Pancreas (tissue), 10 donors: Measurements from ENCODE around the gene PXYLP1. TPM values are rescaled to one million over a fixed set of nuclear protein-coding genes. Genes with fewer than 3 reads are reported as not detected.

ENCODE experiments used
- ATAC-seq, 4 donors: fragments of 200-7000 bp; cut with Tn5 transposase; one replicate each; pipeline versions ENCODE4 v1.8.0 to v1.9.1; 2020; ENCODE audit warnings: mild to moderate bottlenecking in 4 of 4, moderate library complexity in 4 of 4
- DNase-seq, 6 donors: peaks; one replicate each; pipeline ENCODE4 v3.0.0-alpha.2; 2020
- FAIRE-seq: peaks from 2 replicates; lab custom pipeline; 2012; peaks lifted over from hg19 to GRCh38; lab: Jason Lieb, UNC
- H3K27ac ChIP-seq, 4 donors: fragments of 200-600 bp; sonication (generic); 1 replicate in 3 of 4; 2 replicates in 1 of 4; pipeline versions ENCODE4 v1.5.0 to v1.8.0; 2020
- H3K27me3 ChIP-seq, 4 donors: fragments of 200-600 bp; one replicate each; pipeline ENCODE4 v1.8.0; 2021
- H3K36me3 ChIP-seq, 3 donors: fragments of 200-600 bp; sonication (generic) in 1 of 3; one replicate each; pipeline versions ENCODE4 v1.5.0 to v1.8.0; 2020 to 2021
- H3K4me1 ChIP-seq, 3 donors: fragments of 200-600 bp; one replicate each; pipeline ENCODE4 v1.8.0; 2021
- H3K4me3 ChIP-seq, 4 donors: fragments of 200-600 bp; sonication (generic) in 2 of 4; one replicate each; pipeline versions ENCODE4 v1.5.0 to v1.8.0; 2020 to 2021
- H3K9me3 ChIP-seq, 4 donors: fragments of 200-600 bp; one replicate each; pipeline ENCODE4 v1.8.0; 2021
- CTCF ChIP-seq, 4 donors: fragments of 200-600 bp; sonication (generic) in 3 of 4; IDR thresholded peaks; one replicate each; pipeline versions ENCODE4 v1.5.0 to v1.8.0; 2021; ENCODE audit warnings: antibody characterized with exemption in 4 of 4
- WGBS, 2 donors: extraction: QIAGEN DNeasy Blood & Tissue Kit; methylation state at CpG; one replicate each; pipeline ENCODE4 v1.1.7; 2013; 5-methylcytosine and 5-hydroxymethylcytosine counted together
- intact Hi-C, 3 donors: fragments of 100-400 bp; cut with DNase I; formaldehyde crosslinking; loops; one replicate each; pipeline versions ENCODE4 v1.11.1 to v1.14.2; 2022
- polyA plus RNA-seq, 2 donors: library from polyadenylated mRNA; stranded (reverse); fragments of 200-250 nt; gene quantifications; one replicate each; pipeline ENCODE4 v1.2.3, GENCODE V29; 2013
- total RNA-seq, 6 donors: library from RNA; stranded (reverse); fragmentation: NEBNext Ultra II Directional in 4 of 6; extraction: Animal tissue kit (Norgen Biotek cat#: 25700) in 4 of 6; gene quantifications; one replicate each; pipeline versions ENCODE4 v1.2.1 to v1.2.4, GENCODE V29; 2021 to 2023
- donor health status: healthy with polysubstance abuse.
- donor health status: DM: no; HTN: no; CAD: no; lungs with moderate emphysema.
- donor health status: DM: no; HTN: no; CAD: no.
- donor health status: control.
- donor health status: control.
- donor health status: Bipolar disorder and iron deficiency.
- donor health status: DM: yes; HTN: yes; CAD: no.
- donor health status: DM: no; HTN: no; CAD: no.
- donor health status: DM: no; HTN: no; CAD: no.
- donor health status: DM: yes; HTN: yes; CAD: no.

PXYLP1 gene
- total and polyA plus RNA-seq, 8 donors: 6.0 to 11.6 (median 7.7) TPM

DNA sequence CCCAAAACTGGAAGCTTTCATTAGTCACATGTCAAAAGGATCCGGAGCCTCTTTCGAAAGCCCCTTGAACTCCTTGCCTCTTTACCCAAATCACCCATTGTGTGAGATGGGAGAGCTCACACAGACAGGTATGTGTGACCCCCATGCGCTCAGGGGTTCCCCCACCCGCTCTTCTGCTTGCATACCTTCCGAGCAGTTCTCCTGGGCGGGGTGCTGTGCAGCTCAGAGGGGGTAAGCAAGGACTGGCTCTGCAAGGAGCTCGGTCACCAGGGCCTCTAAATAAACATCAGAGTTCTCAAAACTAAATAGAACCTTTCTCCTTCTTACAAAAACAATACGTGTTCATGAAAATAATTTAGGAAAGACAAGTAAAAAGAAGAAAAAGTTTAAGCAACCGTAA lies 55.7 kb downstream of the PXYLP1 start:
- intact Hi-C loops: no loop called here
- DNase-seq (no peak), FAIRE-seq (no peak), ATAC-seq (no peak)
- WGBS, 2 donors: 92 to 94% methylated on average over 9 of the region's 9 CpGs
- Histone ChIP-seq H3K27me3 (no peaks in the 10 kb centered on the region), H3K4me1 (no peaks in the 10 kb centered on the region), H3K9me3 (no peaks in the 10 kb centered on the region), H3K36me3 (peaks cover 0 to 7% (median 0%) of the 10 kb centered on the region in 3 donors), H3K4me3 (no peak overlapping the region), H3K27ac (no peak overlapping the region)
- no peak for TF ChIP-seq CTCF (IDR thresholded peaks at IDR 0.05)

DNA sequence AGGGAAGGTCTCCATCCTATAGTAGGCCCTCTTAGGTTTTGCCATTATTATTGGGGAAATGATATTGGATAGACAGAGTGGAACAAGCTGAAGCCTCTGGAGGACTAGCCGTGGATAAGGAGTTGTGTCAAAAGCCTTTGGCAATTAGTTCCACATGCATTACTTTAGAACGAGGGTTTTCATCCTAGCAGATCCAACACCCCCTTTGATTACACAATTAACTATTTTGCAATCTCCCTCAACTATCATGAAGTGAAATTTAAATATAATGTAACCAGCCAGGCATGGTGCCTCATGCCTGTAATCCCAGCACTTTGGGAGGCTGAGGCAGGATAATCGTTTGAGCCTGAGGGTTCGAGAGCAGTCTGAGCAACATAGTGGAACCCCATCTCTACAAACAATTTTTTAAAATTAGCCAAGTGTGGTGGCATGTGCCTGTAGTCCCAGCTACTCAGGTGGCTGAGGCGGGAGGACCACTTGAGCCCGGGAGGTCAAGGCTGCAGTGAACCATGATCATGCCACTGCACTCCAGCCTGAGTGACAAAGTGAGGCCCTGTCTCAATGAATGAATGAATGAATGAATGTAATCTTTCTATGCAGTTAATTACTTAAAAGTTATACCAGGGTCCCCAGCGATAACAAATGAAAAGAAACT lies 56.8 kb downstream of the PXYLP1 start:
- TF ChIP-seq CTCF (IDR thresholded peaks at IDR 0.05): no peak
- H3K27me3 ChIP-seq: no peaks in the 10 kb centered on the region
- WGBS, 2 donors: 89 to 93% methylated on average over 7 of the region's 7 CpGs
- no peaks in the 10 kb centered on the region for H3K9me3 ChIP-seq
- H3K27ac ChIP-seq: no peak overlapping the region
- no peak for ATAC-seq
- DNase-seq: no peak
- no peaks in the 10 kb centered on the region for H3K4me1 ChIP-seq
- intact Hi-C loops: no loop called here
- H3K4me3 ChIP-seq: no peak overlapping the region
- H3K36me3 ChIP-seq: peaks cover 0 to 7% (median 0%) of the 10 kb centered on the region in 3 donors
- FAIRE-seq: no peak

DNA sequence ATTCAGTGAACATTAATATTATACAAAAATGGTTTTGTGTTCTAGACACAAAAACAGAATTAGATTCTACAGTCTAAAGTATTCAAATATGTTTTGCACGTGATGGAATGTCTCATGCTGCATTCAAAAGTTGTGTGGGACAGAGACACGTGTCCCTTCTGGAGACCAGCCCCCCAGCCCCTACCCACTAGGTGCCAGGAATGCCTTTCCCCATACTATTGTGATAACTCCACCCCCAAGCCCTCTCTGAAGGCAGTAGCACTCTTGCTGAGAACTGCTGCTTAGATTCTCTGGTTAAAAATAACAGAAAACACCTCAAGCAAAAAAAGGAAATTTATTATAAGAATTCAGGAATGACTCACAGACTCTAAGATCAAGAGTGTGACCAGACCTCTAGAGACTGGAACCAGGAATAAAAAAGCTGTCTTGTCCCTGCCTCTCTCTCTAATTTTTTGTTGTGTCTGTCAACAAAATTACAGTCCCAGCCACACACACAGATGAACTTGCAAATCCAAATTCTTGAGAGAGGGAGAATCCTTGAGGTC lies 57.7 kb downstream of the PXYLP1 start:
- 31 to 87% methylated on average over 2 of the region's 2 CpGs for whole genome bisulfite sequencing, 2 donors
- H3K4me3 ChIP-seq: no peak overlapping the region
- no peak for FAIRE-seq
- peaks cover 0 to 7% (median 0%) of the 10 kb centered on the region in 3 donors for H3K36me3 ChIP-seq
- ATAC-seq: no peak
- TF ChIP-seq CTCF (IDR thresholded peaks at IDR 0.05): no peak
- H3K27me3 ChIP-seq: no peaks in the 10 kb centered on the region
- no peaks in the 10 kb centered on the region for H3K9me3 ChIP-seq
- no peaks in the 10 kb centered on the region for H3K4me1 ChIP-seq
- H3K27ac ChIP-seq: no peak overlapping the region
- intact Hi-C loops: no loop called here
- DNase-seq: no peak

GRCh38 chr3:141291559-141292355 lies 60.1 kb downstream of the PXYLP1 start:
- H3K27me3 ChIP-seq: no peaks in the 10 kb centered on the region
- TF ChIP-seq CTCF (IDR thresholded peaks at IDR 0.05): no peak
- no peaks in the 10 kb centered on the region for H3K4me1 ChIP-seq
- H3K9me3 ChIP-seq: no peaks in the 10 kb centered on the region
- WGBS, 2 donors: 81 to 83% methylated on average over 12 of the region's 12 CpGs
- intact Hi-C loops: no loop called here
- no peak overlapping the region for H3K4me3 ChIP-seq
- FAIRE-seq (no peak), ATAC-seq (no peak), DNase-seq (no peak)
- H3K27ac ChIP-seq: no peak overlapping the region
- H3K36me3 ChIP-seq: peaks cover 0 to 7% (median 0%) of the 10 kb centered on the region in 3 donors
